HepG2 (cell line): ENCODE measurements around the gene MAP3K4. TPM values are rescaled to one million over a fixed set of nuclear protein-coding genes. Genes with fewer than 3 reads are reported as not detected.

Experiments used
- ATAC-seq: fragments of 200-7000 bp; cut with Tn5 transposase; 3 replicates; pipeline ENCODE4 v1.9.1; 2020; ENCODE audit warnings: mild to moderate bottlenecking, moderate library complexity
- BruUV-seq: library from RNA; stranded (reverse); fragments of 400-500 nt; replicated peaks from 2 replicates; lab custom pipeline; 2021; lab: Mats Ljungman, UMichigan
- CTCF ChIA-PET: fragments of 300-600 bp; formaldehyde crosslinking; extraction: SDS; loops from one replicate; lab custom pipeline; 2021; ENCODE audit warnings: low total read pairs, inconsistent platforms, low intra/inter-chr PET ratio; lab: Yijun Ruan, JAX
- POLR2A ChIA-PET: fragments of 350-600 bp; sonication (Branson Sonifier 250); formaldehyde crosslinking; loops from one replicate; lab custom pipeline; 2020; ENCODE audit warnings: antibody characterized with exemption, inconsistent platforms; lab: Yijun Ruan, JAX
- DNase-seq: peaks from one replicate; pipeline ENCODE4 v3.0.0-alpha.2; 2015; ENCODE audit warnings: low spot score
- FAIRE-seq: peaks from 3 replicates; lab custom pipeline; 2011; peaks lifted over from hg19 to GRCh38; lab: Jason Lieb, UNC
- H2AFZ ChIP-seq: one replicate; pipeline ENCODE4 v1.6.1; 2011; ENCODE audit warnings: low read length, inconsistent platforms
- H3K27ac ChIP-seq: fragments of 300-600 bp; 3 replicates; pipeline ENCODE4 v1.8.0; 2011; ENCODE audit warnings: mixed run types, mild to moderate bottlenecking, mixed read lengths, low read length, inconsistent platforms; ENCODE audit not compliant: insufficient read depth; ENCODE audit errors: extremely low read length
- H3K27me3 ChIP-seq, 2 experiments: fragments of 200-600 bp in 1 of 2; 2 replicates in 1 of 2; 3 replicates in 1 of 2; pipeline versions ENCODE4 v1.6.0 to v1.8.0; 2011; ENCODE audit warnings: low read length in 2 of 2, mild to moderate bottlenecking in 2 of 2, moderate library complexity in 2 of 2, inconsistent platforms in 1 of 2; ENCODE audit not compliant: insufficient read depth in 2 of 2, control insufficient read depth in 1 of 2
- H3K36me3 ChIP-seq, 2 experiments: fragments of 200-600 bp in 1 of 2; replicated peaks in 1 of 2; 2 replicates in 1 of 2; 3 replicates in 1 of 2; pipeline versions ENCODE4 v1.5.1 to v1.8.0; 2011; ENCODE audit warnings: low read length in 2 of 2, inconsistent platforms in 1 of 2; ENCODE audit not compliant: insufficient read depth in 2 of 2, control insufficient read depth in 1 of 2
- H3K4me1 ChIP-seq: 2 replicates; pipeline ENCODE4 v1.5.1; 2012; ENCODE audit warnings: low read length, inconsistent platforms; ENCODE audit not compliant: insufficient read depth
- H3K4me2 ChIP-seq: 2 replicates; pipeline ENCODE4 v1.6.0; 2011; ENCODE audit warnings: low read depth, low read length, inconsistent platforms
- H3K4me3 ChIP-seq, 3 experiments: fragments of 200-600 bp in 1 of 3; sonication (generic), shearing (Covaris generic) in 1 of 3; replicated peaks in 1 of 3; 2 replicates each; pipeline ENCODE4 v1.5.1; 2011 to 2016; ENCODE audit warnings: low read length in 3 of 3, inconsistent platforms in 2 of 3, low read depth in 2 of 3, mild to moderate bottlenecking in 2 of 3, control low read depth in 1 of 3, mixed read lengths in 1 of 3; ENCODE audit not compliant: insufficient read depth in 1 of 3
- H3K79me2 ChIP-seq: one replicate; pipeline ENCODE4 v1.6.1; 2011; ENCODE audit warnings: low read length, inconsistent platforms; ENCODE audit not compliant: insufficient read depth
- H3K9ac ChIP-seq: 2 replicates; pipeline ENCODE4 v1.6.0; 2011; ENCODE audit warnings: mild to moderate bottlenecking, low read depth, low read length, inconsistent platforms; ENCODE audit not compliant: insufficient read depth
- H3K9me3 ChIP-seq: 2 replicates; pipeline ENCODE4 v1.5.1; 2012; ENCODE audit warnings: mild to moderate bottlenecking, low read length
- H4K20me1 ChIP-seq: 2 replicates; pipeline ENCODE4 v1.6.0; 2011; ENCODE audit warnings: inconsistent platforms, mild to moderate bottlenecking, low read length, moderate library complexity; ENCODE audit not compliant: insufficient read depth
- ARID5B ChIP-seq: IDR thresholded peaks from 2 replicates; pipeline ENCODE4 v1.4.0; 2020; ENCODE audit warnings: mild to moderate bottlenecking, missing genetic modification reagents
- IKZF1 ChIP-seq: fragments of 450-650 bp; IDR thresholded peaks from 2 replicates; pipeline ENCODE4 v1.7.1; 2016
- MEIS2 ChIP-seq: sonication (generic); formaldehyde crosslinking; IDR thresholded peaks from 2 replicates; pipeline ENCODE4 v1.9.0; 2021; ENCODE audit warnings: mild to moderate bottlenecking, missing genetic modification reagents
- NFAT5 ChIP-seq: sonication (generic); formaldehyde crosslinking; IDR thresholded peaks from 2 replicates; pipeline ENCODE4 v1.4.0; 2020; ENCODE audit warnings: missing genetic modification reagents
- NFE2L2 ChIP-seq: fragments of 150-350 bp; IDR thresholded peaks from 2 replicates; pipeline ENCODE4 v1.6.1; 2014; ENCODE audit warnings: low read length
- PCBP1 ChIP-seq: fragments of 200-400 bp; formaldehyde crosslinking; IDR thresholded peaks from 2 replicates; pipeline ENCODE4 v1.6.1; 2017; ENCODE audit warnings: mild to moderate bottlenecking, low read depth, low read length, borderline replicate concordance
- ZFX ChIP-seq: sonication (generic); formaldehyde crosslinking; IDR thresholded peaks from 2 replicates; pipeline ENCODE4 v1.4.0; 2020; ENCODE audit warnings: mild to moderate bottlenecking, low read depth, missing genetic modification reagents, moderate library complexity
- ZNF281 ChIP-seq: sonication (generic); formaldehyde crosslinking; IDR thresholded peaks from 2 replicates; pipeline ENCODE4 v1.4.0; 2020; ENCODE audit warnings: missing genetic modification reagents, borderline replicate concordance
- ZNF326 ChIP-seq: sonication (generic); formaldehyde crosslinking; IDR thresholded peaks from 2 replicates; pipeline ENCODE4 v1.4.0; 2020; ENCODE audit warnings: missing genetic modification reagents, borderline replicate concordance
- ZNF776 ChIP-seq: sonication (generic); formaldehyde crosslinking; IDR thresholded peaks from 2 replicates; pipeline ENCODE4 v1.4.0; 2020; ENCODE audit warnings: mild to moderate bottlenecking, missing genetic modification reagents
- ZSCAN5A ChIP-seq: sonication (generic); formaldehyde crosslinking; IDR thresholded peaks from 2 replicates; pipeline ENCODE4 v1.8.0; 2022; ENCODE audit warnings: mild to moderate bottlenecking, missing genetic modification reagents, borderline replicate concordance
- in situ Hi-C: cut with HindIII; loops from 2 replicates; pipeline ENCODE4 v1.10.0; 2017; ENCODE audit warnings: low pct_unique_long_range_greater_than_20kb; ENCODE audit not compliant: extremely low pct_ligation_motif_present
- intact Hi-C: fragments of 100-400 bp; cut with micrococcal nuclease; formaldehyde crosslinking; loops from one replicate; pipeline ENCODE4 v1.10.0; 2022; ENCODE audit not compliant: unreplicated experiment
- polyA plus RNA-seq, 8 experiments: library from polyadenylated mRNA; depleted of rRNA in 3 of 8; stranded (reverse) in 7 of 8; unstranded in 1 of 8; fragments of >200 nt; fragmentation: Illumina TruSeq in 4 of 8; extraction: Trizol in 4 of 8; gene quantifications; 2 replicates each; pipeline versions ENCODE4 v1.2.1 to v1.2.3, GENCODE V29; 2011 to 2016; ENCODE audit warnings: low read depth in 4 of 8, missing spikeins in 1 of 8, mixed read lengths in 1 of 8; ENCODE audit not compliant: insufficient read depth in 1 of 8
- total RNA-seq, 5 experiments: library from RNA; depleted of rRNA; stranded (reverse); fragments of >200 nt; fragmentation: Illumina TruSeq; extraction: Trizol; gene quantifications; 2 replicates each; pipeline ENCODE4 v1.2.3, GENCODE V29; 2016; ENCODE audit warnings: low read depth in 1 of 5

MAP3K4 gene
- total and polyA plus RNA-seq, 2 of the 13 experiments (the other 11 are each of a cell fraction or from before 2014, with no cell fraction given): 12.9 to 33.6 TPM

GRCh38 chr6:161021543-161021942 is 30.0 kb downstream of the MAP3K4 start:
- ChIA-PET CTCF (no interaction called here), POLR2A (no interaction called here)
- ATAC-seq: no peak
- Histone ChIP-seq H3K9me3 (no peaks in the 10 kb centered on the region), H3K4me2 (no peak overlapping the region), H4K20me1 (no peaks in the 10 kb centered on the region), H3K36me3 (no peaks in the 10 kb centered on the region; a peak in 1 of 5 replicates), H2AFZ (no peak overlapping the region), H3K27ac (no peak overlapping the region), H3K9ac (no peak overlapping the region), H3K4me3 (no peak overlapping the region), H3K79me2 (peaks cover 29% of the 10 kb centered on the region), H3K4me1 (peaks cover 12% of the 10 kb centered on the region), H3K27me3 (no peaks in the 10 kb centered on the region)
- no peak for DNase-seq
- no peak for FAIRE-seq
- in situ Hi-C loops (no loop called here), intact Hi-C loops (no loop called here)
- BruUV-seq: no TSS peak
- TF ChIP-seq MEIS2 (no peak), NFAT5 (CRISPR knock-in tag) (no peak), NFE2L2 (no peak), IKZF1 (no peak), ZNF326 (CRISPR knock-in tag) (no peak), ZNF776 (CRISPR knock-in tag) (no peak), PCBP1 (no peak), ZNF281 (CRISPR knock-in tag) (no peak), ZFX (no peak), ZSCAN5A (CRISPR knock-in tag) (no peak), ARID5B (CRISPR knock-in tag) (no peak)
